WTC11 (cell line): ENCODE measurements around the gene ZDHHC6.

ENCODE experiments used
- CTCF ChIP-seq: fragments of 200-600 bp; IDR thresholded peaks from 2 replicates; pipeline ENCODE4 v1.8.0; 2022; ENCODE audit warnings: antibody characterized with exemption
- PRRX2 ChIP-seq: fragments of 250-450 bp; sonication (Bioruptor Pico); IDR thresholded peaks from 2 replicates; pipeline ENCODE4 v1.8.0; 2021; ENCODE audit warnings: mild to moderate bottlenecking

GRCh38 chr10:112393827-112394226 lies 52.9 kb downstream of the ZDHHC6 start:
- TF ChIP-seq PRRX2 (CRISPR knock-in tag) (no peak), CTCF (no peak)
